Mucosa of rectum (tissue), 2 donors: Measurements from ENCODE around the gene PEPD.

Experiments used
- H3K27ac ChIP-seq, 2 donors: one replicate each; pipeline ENCODE4 v1.7.0; 2013; ENCODE audit warnings: inconsistent platforms in 2 of 2, low read depth in 2 of 2, low read length in 2 of 2
- H3K27me3 ChIP-seq, 2 donors: one replicate each; pipeline ENCODE4 v1.7.0; 2013; ENCODE audit warnings: low read length in 2 of 2; ENCODE audit not compliant: control insufficient read depth in 2 of 2, insufficient read depth in 2 of 2
- H3K36me3 ChIP-seq, 2 donors: one replicate each; pipeline ENCODE4 v1.7.0; 2013; ENCODE audit warnings: low read length in 2 of 2; ENCODE audit not compliant: control insufficient read depth in 2 of 2, insufficient read depth in 2 of 2
- H3K4me1 ChIP-seq, 2 donors: one replicate each; pipeline ENCODE4 v1.7.0; 2013; ENCODE audit warnings: low read length in 2 of 2, mild to moderate bottlenecking in 1 of 2; ENCODE audit not compliant: control insufficient read depth in 2 of 2, insufficient read depth in 2 of 2
- H3K4me3 ChIP-seq, 2 donors: one replicate each; pipeline ENCODE4 v1.7.0; 2013; ENCODE audit warnings: low read length in 2 of 2
- H3K9ac ChIP-seq, 2 donors: one replicate each; pipeline ENCODE4 v1.7.0; 2013; ENCODE audit warnings: low read length in 2 of 2, low read depth in 1 of 2, mild to moderate bottlenecking in 1 of 2
- H3K9me3 ChIP-seq, 2 donors: one replicate each; pipeline ENCODE4 v1.7.0; 2013; ENCODE audit warnings: low read length in 2 of 2; ENCODE audit not compliant: control insufficient read depth in 2 of 2
- donor health status: healthy.
- donor health status: Normal muscosa, but diverticular disease.

PEPD gene

GRCh38 chr19:33449799-33450198 is 71.8 kb downstream of the PEPD start:
- Histone ChIP-seq H3K27me3 (no peaks in the 10 kb centered on the region), H3K4me1 (no peaks in the 10 kb centered on the region), H3K4me3 (no peak overlapping the region), H3K9ac (no peak overlapping the region), H3K9me3 (no peaks in the 10 kb centered on the region), H3K36me3 (no peaks in the 10 kb centered on the region), H3K27ac (no peak overlapping the region)

- no peaks in the 10 kb centered on the region for H3K27me3 ChIP-seq
- H3K36me3 ChIP-seq: no peaks in the 10 kb centered on the region
- H3K9me3 ChIP-seq: no peaks in the 10 kb centered on the region
- no peak overlapping the region for H3K4me3 ChIP-seq
- H3K9ac ChIP-seq: no peak overlapping the region
- no peaks in the 10 kb centered on the region for H3K4me1 ChIP-seq
- no peak overlapping the region for H3K27ac ChIP-seq
These were observed 73.5 kb downstream of the PEPD start for GRCh38 chr19:33448159-33448516.

GRCh38 chr19:33447336-33448158 is 74.0 kb downstream of the PEPD start:
- Histone ChIP-seq H3K9me3 (no peaks in the 10 kb centered on the region), H3K27ac (no peak overlapping the region), H3K4me3 (no peak overlapping the region), H3K36me3 (no peaks in the 10 kb centered on the region), H3K4me1 (no peaks in the 10 kb centered on the region), H3K9ac (no peak overlapping the region), H3K27me3 (no peaks in the 10 kb centered on the region)

GRCh38 chr19:33446330-33447293 is 75.0 kb downstream of the PEPD start:
- no peaks in the 10 kb centered on the region for H3K9me3 ChIP-seq
- H3K27ac ChIP-seq: no peak overlapping the region
- H3K9ac ChIP-seq: no peak overlapping the region
- no peak overlapping the region for H3K4me3 ChIP-seq
- no peaks in the 10 kb centered on the region for H3K36me3 ChIP-seq
- no peaks in the 10 kb centered on the region for H3K4me1 ChIP-seq
- H3K27me3 ChIP-seq: no peaks in the 10 kb centered on the region

- Histone ChIP-seq H3K4me1 (no peaks in the 10 kb centered on the region), H3K36me3 (no peaks in the 10 kb centered on the region), H3K9me3 (no peaks in the 10 kb centered on the region)
These were observed 75.9 kb downstream of the PEPD start for GRCh38 chr19:33445442-33446329.

GRCh38 chr19:33444562-33445441 is 76.8 kb downstream of the PEPD start:
- no peaks in the 10 kb centered on the region for H3K27me3 ChIP-seq
- no peaks in the 10 kb centered on the region for H3K4me1 ChIP-seq
- H3K27ac ChIP-seq: no peak overlapping the region
- no peak overlapping the region for H3K9ac ChIP-seq
- no peak overlapping the region for H3K4me3 ChIP-seq
- no peaks in the 10 kb centered on the region for H3K36me3 ChIP-seq
- no peaks in the 10 kb centered on the region for H3K9me3 ChIP-seq

More at GRCh38 chr19:33445442-33446329, 75.9 kb downstream of the PEPD start:
- Histone ChIP-seq H3K27ac (no peak overlapping the region), H3K4me3 (no peak overlapping the region), H3K27me3 (no peaks in the 10 kb centered on the region), H3K9ac (no peak overlapping the region)

GRCh38 chr19:33443638-33444561 is 77.7 kb downstream of the PEPD start:
- Histone ChIP-seq H3K4me3 (no peak overlapping the region), H3K36me3 (no peaks in the 10 kb centered on the region), H3K9me3 (no peaks in the 10 kb centered on the region), H3K4me1 (no peaks in the 10 kb centered on the region), H3K27ac (no peak overlapping the region), H3K27me3 (no peaks in the 10 kb centered on the region), H3K9ac (no peak overlapping the region)

GRCh38 chr19:33442706-33443105 is 78.9 kb downstream of the PEPD start:
- Histone ChIP-seq H3K36me3 (no peaks in the 10 kb centered on the region), H3K4me3 (no peak overlapping the region), H3K27ac (no peak overlapping the region), H3K9me3 (no peaks in the 10 kb centered on the region), H3K27me3 (no peaks in the 10 kb centered on the region), H3K9ac (no peak overlapping the region), H3K4me1 (no peaks in the 10 kb centered on the region)
